Stimulated activated CD8-positive, alpha-beta memory T cell treated with anti-CD3 and anti-CD28 coated beads, Interleukin-7, amount 100 ng/mL, for 24 hours (primary cell): ENCODE results near the gene IGHMBP2.

Source experiments
- DNase-seq: peaks from one replicate; pipeline ENCODE4 v3.0.0-alpha.2; 2020; ENCODE audit warnings: low read depth

Gene IGHMBP2

DNA sequence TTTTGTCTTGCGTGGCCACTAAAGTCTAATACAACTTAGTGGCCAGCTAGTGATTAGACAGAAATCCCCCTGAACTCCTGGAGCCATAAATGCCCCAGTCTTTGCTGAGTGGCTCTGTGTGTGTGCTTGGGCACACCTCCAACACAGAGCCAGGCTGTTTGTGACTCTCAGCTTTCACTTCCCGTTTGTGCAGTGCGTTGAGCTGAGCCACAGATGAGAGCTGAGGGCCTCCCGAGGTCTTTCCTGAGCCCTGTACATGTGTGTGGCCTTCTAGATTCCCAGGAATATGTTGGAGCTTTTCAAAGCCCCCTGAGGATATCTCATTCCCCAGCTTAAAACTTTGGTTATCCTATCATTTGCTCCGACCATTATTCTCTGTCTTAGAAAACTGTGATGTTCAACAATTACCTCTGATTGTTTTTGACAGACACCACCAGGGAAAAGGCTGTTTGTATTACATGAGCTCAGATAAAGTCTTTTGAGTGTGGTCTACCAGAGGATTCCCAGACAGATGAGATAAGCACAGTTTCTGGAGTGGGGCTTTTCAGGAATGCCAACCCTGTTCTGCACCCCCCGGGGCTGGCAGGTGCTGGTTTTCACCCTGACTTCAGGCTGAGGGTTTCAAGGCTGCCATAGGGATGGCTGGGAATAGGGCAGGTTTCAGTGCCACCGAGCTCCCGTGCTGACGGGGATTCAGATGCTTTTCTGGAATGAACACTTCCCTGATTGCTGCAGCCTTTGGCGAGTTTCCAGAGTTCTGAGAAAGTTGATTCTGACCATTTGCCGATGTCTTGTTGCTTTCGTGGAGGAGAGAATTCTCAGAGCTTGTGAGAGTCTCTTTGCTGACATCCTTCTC lies 23.8 kb downstream of the IGHMBP2 start:
- no peak for DNase-seq

- no peak for DNase-seq
These were observed 24.6 kb downstream of the IGHMBP2 start for GRCh38 chr11:68928136-68928880.

DNA sequence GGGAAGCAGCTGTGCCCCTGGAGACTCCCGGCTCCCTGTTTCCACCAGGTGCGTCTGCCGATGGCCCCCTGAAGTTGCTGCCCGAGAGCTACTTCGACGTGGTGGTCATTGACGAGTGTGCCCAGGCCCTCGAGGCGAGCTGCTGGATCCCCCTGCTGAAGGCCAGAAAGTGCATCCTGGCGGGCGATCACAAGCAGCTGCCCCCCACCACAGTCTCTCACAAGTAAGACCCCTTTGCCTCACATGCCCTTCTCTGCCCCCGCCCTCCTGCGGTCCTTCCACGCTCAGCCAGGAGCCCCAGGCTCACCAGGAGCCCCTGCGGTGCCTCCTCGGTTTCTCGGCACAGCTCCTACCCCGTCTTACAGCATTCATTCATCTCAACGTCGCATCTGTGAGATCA lies 25.4 kb downstream of the IGHMBP2 start:
- no peak for DNase-seq

DNA sequence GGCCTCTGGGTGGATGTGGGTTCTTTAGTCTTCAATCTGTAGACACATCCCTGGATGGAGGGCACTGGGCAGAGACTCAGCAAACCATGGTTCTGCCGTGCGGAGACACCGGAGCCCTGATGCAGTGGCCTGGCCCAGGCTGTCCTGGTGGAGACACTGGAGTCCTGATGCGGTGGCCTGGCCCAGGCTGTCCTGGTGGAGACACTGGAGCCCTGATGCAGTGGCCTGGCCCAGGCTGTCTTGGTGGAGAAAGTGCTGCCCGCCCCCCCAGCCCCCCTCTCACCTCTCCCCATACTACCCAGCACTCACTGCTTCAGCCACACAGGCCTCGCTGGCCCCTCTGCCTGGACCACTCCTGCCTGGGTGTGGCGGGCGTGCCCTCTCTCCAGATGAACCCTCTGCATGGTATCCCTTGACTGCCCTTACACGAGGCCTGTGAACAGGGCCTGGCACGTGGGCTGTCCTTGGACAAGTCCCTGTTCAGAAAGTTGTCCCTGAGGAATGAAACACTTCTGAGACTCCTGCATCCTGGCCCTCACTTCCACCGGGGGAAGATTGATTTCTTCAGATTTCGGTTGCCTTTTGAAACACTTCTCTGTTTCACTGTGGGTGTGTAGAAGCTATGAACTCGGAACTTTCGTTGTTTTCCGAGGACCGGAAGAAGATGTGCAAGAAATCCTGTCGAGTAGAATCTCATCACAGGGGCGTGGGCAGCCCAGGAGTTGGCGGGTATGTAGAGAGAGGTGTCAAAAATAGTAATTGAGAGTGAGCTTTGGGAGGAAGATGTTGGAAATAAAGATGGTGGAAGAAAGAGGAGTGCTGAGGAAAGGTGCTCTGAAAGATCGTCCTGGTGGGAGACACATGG lies 26.2 kb downstream of the IGHMBP2 start:
- no peak for DNase-seq

GRCh38 chr11:68930991-68931855 lies 27.5 kb downstream of the IGHMBP2 start:
- no peak for DNase-seq

DNA sequence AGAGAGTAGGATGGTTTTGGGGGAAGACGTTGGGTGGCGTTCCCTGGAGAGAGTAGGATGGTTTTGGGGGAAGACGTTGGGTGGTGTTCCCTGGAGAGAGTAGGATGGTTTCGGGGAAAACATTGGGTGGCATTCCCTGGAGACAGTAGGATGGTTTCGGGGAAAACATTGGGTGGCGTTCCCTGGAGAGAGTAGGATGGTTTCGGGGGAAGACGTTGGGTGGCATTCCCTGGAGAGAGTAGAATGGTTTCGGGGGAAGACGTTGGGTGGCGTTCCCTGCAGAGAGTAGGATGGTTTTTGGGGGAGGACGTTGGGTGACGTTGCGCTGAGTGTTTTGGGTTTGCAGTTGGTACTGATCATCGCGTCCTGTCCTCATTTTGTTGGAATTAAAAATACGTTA lies 28.2 kb downstream of the IGHMBP2 start:
- DNase-seq: no peak

GRCh38 chr11:68932358-68932757 lies 28.7 kb downstream of the IGHMBP2 start:
- no peak for DNase-seq

GRCh38 chr11:68932933-68933577 lies 29.4 kb downstream of the IGHMBP2 start:
- DNase-seq: no peak

DNA sequence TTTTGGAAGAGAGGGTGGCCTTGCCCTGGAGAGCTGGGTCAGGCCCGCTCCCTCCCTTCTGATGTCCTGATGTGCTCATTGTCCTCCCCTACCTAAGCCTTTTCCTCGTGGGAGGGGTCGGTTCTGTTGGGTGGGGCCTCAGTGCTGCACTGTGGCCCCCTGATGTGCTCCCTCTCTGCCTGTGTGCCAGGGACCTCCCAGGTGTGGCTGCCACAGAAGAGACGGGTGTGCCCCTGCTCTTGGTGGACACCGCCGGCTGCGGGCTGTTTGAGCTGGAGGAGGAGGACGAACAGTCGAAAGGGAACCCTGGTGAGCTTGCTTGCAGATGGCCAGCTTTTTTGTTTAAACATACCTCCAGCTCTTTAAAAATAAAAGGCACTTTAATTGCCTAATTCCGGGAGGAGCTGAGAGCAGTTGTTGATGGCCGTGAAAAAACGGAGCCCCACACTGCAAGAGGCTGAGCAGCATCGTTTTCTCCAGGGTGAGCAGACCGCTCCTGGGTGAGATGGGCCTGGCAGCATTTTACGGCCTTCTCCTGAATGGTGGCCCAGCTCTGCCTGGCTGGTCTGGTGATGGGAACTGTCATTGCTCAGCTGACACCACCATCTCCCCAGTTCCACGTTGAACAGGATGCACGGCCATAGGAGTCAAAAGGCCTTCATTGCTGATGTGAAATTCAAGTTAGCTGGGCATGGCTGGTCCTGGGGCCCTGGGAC lies 30.1 kb downstream of the IGHMBP2 start:
- DNase-seq: no peak

DNA sequence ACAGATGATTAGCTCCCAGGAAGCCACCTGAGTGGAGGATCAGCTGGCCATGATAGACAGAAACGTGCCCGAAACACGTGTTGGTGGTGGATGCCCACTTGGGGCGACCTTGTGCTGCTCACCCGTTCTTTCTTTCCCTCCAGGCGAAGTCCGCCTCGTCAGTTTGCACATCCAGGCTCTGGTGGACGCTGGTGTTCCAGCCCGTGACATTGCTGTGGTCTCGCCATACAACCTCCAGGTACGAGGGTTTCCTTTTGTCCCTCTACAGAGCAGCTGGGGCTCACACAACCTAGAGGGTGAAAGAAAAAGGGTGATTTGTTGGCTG lies 30.6 kb downstream of the IGHMBP2 start:
- DNase-seq: no peak

DNA sequence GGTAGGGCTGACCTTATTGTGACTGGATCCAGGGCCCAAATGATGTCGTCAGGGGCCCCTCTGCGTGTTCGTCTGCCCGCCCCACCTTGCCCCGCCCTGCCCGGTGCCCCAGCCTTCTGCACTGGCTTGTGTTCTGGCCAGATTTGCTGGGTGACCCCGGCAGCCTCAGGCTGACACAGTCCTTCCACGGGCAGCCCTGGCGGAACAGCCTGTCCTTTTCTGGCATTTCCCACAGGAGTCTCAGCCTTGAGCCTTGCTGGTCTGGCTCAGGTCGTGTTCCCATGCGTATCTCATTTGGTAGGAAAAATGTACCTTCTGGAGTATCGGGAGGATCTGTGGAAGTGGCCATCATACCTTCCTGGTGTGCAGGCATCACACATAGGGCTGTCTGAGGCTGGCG lies 31.0 kb downstream of the IGHMBP2 start:
- no peak for DNase-seq

DNA sequence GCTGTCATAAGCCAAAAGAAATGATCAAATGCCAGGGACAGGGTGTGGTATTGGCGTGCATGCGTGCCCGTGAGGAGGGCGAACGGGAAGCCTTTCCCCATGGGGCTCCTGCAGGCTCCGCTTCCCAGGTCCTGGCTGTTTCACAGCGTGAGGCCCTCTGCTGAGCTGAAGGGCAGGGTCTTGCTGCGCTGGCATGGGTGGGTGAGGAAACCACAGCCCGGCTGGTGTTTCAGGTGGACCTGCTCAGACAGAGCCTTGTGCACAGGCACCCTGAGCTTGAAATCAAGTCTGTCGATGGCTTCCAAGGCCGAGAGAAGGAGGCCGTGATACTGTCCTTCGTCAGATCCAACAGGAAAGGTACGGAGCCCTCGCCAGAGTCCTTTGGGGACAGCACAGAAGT lies 31.4 kb downstream of the IGHMBP2 start:
- no peak for DNase-seq

DNA sequence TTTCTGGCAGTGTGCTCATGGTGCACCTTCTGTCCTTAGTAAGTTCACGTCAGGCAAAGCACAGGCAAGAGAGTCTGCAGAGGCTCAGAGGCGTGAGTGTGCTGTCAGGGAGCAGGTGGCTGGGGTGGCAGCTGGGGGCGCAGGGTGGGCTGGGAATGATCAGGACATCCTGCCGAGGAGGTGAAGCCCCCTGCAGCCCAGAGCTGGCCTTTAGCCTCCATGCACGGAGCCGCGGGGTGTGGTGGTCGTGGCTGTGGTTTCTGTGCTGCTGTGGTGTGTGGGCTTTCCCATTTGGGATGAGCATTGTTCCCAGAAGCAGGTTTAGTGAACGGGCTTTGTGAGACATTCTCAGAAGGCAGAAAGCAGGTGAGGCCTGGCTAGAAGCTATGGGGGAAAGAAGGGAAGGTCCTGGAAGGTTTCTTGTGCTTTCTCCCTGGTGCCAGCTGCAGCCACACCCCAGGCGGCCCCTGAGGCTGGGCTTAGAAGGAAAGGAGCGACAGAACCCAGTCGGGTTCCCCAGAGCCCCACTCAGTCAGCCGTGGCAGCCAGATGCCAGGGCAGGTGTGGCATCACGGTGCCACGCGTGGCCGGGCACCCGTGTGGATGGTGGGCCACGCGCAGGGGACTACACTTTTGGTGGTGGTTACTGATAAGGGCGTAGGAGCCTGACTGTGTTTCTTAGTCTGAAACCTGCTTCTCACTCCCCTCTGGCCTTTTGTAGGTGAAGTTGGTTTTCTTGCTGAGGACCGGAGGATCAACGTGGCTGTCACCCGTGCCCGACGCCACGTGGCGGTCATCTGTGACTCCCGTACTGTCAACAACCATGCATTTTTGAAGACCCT lies 32.0 kb downstream of the IGHMBP2 start:
- DNase-seq: no peak

GRCh38 chr11:68936358-68936636 lies 32.6 kb downstream of the IGHMBP2 start:
- no peak for DNase-seq

- no peak for DNase-seq
These were observed 33.3 kb downstream of the IGHMBP2 start for GRCh38 chr11:68936676-68937620.

GRCh38 chr11:68938088-68938487 lies 34.4 kb downstream of the IGHMBP2 start:
- no peak for DNase-seq

- DNase-seq: no peak
These were observed 35.3 kb downstream of the IGHMBP2 start for GRCh38 chr11:68938816-68939582.
